ENCODE data around the gene PRKN. TPM values are rescaled to one million over a fixed set of nuclear protein-coding genes. Genes with fewer than 3 reads are reported as not detected.

The PRKN gene
- total and polyA plus RNA-seq, 9 of the 15 experiments (the other 6 are each of a cell fraction or from before 2014, with no cell fraction given): 0.03 to 0.96 (median 0.15) TPM; not detected in 2

DNA sequence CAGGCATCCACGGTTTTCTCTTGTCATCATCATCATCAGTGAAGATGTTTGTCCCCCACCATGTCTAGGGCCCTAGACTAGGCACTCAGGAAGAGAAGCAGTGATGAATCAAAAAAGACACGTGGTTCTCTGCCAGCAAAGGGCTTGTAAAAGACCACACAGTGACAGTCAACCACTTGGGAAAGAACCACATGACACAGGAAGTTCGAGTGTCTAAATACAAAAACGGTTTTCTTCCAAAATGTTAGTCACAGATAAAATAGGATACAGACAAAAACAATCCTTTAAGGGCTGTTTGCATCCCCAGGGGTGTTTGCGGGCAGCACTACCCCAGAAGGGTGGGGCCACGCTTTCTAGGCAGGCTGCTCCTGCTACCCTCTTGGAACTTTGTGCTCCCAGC is 1096.9 kb downstream of the PRKN start:
- Histone ChIP-seq H3K27me3 (ENCODE audit: control insufficient read depth in 2 of 2, insufficient read depth in 2 of 2, low read length in 2 of 2) (peaks cover 0 to 10% of the 10 kb centered on the region in 2 experiments; a peak in 2 of 5 replicates), H3K36me3 (ENCODE audit: control insufficient read depth, insufficient read depth, low read length) (no peaks in the 10 kb centered on the region), H3K4me3 (no peak overlapping the region), H3K9me1 (ENCODE audit: control insufficient read depth, insufficient read depth, low read length) (no peaks in the 10 kb centered on the region), H3K4me1 (replicated peaks in 1 of 2; ENCODE audit: control insufficient read depth in 2 of 2, insufficient read depth in 2 of 2, low read length in 2 of 2) (no peaks in the 10 kb centered on the region), H3K9ac (ENCODE audit: insufficient read depth in 1 of 2, low read depth in 2 of 2, low read length in 2 of 2) (no peak overlapping the region), H3K9me3 (replicated peaks; ENCODE audit: control insufficient read depth, insufficient read depth, low read depth, low read length) (no peaks in the 10 kb centered on the region), H3K4me2 (ENCODE audit: insufficient read depth, low read length) (no peak overlapping the region), H3K79me2 (ENCODE audit: control insufficient read depth, insufficient read depth, low read length) (no peaks in the 10 kb centered on the region), H3K27ac (ENCODE audit: extremely low read depth, low read depth, low read length) (no peak overlapping the region), H4K20me1 (replicated peaks; ENCODE audit: control insufficient read depth, insufficient read depth, low read length) (no peaks in the 10 kb centered on the region), H2AFZ (ENCODE audit: low read depth, low read length) (no peak overlapping the region)
- BruUV-seq (replicated peaks): no TSS peak
- DNase-seq (ENCODE audit: extremely low read depth in 1 of 4, low spot score in 3 of 4): no peak
- ATAC-seq: no peak
- ChIA-PET CTCF (ENCODE audit: low intra/inter-chr PET ratio) (no interaction called here), POLR2A (no interaction called here)
- in situ Hi-C loops (cut with MboI): no loop called here
- FAIRE-seq: no peak
- WGBS (ENCODE audit: insufficient coverage, low coverage, missing lambda C conversion rate): 3% methylated on average over 6 of the region's 6 CpGs
- intact Hi-C loops (cut with micrococcal nuclease): no loop called here
- no peak for TF ChIP-seq NFRKB (IDR thresholded peaks at IDR 0.05; ENCODE audit: low read depth)
- no peak for TF ChIP-seq POLR2H (tag; IDR thresholded peaks at IDR 0.05; ENCODE audit: low read depth)
- TF ChIP-seq, protein P1, sequence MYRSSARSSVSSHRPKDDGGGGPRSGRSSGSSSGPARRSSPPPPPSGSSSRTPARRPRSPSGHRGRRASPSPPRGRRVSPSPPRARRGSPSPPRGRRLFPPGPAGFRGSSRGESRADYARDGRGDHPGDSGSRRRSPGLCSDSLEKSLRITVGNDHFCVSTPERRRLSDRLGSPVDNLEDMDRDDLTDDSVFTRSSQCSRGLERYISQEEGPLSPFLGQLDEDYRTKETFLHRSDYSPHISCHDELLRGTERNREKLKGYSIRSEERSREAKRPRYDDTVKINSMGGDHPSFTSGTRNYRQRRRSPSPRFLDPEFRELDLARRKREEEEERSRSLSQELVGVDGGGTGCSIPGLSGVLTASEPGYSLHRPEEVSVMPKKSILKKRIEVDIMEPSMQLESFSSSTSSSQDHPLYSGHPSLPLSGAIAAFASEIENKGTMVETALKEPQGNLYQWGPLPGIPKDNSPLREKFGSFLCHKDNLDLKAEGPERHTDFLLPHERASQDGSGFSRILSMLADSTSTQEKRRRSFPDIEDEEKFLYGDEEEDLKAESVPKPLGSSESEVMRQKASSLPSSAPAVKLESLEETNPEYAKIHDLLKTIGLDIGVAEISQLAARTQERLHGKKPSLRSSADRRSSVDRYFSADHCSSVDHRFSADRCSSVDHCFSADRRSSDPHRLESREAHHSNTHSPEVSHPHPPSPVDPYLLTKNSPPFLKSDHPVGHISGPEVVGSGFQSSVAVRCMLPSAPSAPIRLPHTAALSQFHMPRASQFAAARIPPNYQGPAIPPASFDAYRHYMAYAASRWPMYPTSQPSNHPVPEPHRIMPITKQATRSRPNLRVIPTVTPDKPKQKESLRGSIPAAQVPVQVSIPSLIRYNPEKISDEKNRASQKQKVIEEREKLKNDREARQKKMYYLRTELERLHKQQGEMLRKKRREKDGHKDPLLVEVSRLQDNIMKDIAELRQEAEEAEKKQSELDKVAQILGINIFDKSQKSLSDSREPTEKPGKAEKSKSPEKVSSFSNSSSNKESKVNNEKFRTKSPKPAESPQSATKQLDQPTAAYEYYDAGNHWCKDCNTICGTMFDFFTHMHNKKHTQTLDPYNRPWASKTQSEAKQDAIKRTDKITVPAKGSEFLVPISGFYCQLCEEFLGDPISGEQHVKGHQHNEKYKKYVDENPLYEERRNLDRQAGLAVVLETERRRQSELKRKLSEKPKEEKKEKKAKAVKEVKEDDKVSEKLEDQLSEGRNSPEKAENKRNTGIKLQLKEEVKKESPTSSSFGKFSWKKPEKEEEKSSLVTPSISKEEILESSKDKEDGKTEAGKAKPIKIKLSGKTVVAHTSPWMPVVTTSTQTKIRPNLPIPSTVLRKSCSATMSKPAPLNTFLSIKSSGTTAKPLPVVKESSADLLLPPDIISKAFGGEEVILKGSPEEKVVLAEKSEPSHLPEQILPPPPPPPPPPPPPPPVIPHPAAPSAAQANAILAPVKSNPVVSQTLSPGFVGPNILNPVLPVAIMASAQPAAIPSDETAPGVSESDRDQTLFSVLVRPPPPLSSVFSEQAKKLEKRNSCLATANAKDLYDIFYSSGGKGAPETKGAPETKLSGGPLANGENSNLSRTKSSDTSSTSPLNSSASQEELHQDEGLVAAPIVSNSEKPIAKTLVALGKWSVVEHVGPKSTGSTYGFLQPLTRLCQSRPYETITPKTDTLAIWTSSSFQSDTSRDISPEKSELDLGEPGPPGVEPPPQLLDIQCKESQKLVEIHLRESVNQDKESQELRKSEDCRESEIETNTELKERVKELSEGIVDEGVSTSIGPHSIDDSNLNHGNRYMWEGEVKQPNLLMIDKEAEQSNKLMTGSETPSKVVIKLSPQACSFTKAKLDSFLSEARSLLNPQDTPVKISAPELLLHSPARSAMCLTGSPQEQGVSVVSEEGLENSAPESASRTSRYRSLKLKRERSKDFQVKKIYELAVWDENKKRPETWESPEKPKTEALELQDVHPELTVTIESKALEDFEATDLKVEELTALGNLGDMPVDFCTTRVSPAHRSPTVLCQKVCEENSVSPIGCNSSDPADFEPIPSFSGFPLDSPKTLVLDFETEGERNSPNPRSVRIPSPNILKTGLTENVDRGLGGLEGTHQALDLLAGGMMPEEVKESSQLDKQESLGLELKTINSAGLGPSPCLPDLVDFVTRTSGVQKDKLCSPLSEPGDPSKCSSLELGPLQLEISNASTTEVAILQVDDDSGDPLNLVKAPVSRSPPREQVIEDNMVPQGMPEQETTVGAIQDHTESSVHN (IDR thresholded peaks at IDR 0.05; ENCODE audit: borderline replicate concordance in 1 of 2, low read depth in 1 of 2): no peak
- TF ChIP-seq FOS (IDR thresholded peaks at IDR 0.05; ENCODE audit: extremely low read depth, insufficient read length): no peak
- TF ChIP-seq, protein P2, sequence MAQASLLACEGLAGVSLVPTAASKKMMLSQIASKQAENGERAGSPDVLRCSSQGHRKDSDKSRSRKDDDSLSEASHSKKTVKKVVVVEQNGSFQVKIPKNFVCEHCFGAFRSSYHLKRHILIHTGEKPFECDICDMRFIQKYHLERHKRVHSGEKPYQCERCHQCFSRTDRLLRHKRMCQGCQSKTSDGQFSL (CRISPR knock-in tag; IDR thresholded peaks at IDR 0.05): no peak
- TF ChIP-seq, protein P2 (tag; IDR thresholded peaks at IDR 0.05): no peak
- TF ChIP-seq PTTG1 (tag; IDR thresholded peaks at IDR 0.05; ENCODE audit: low read depth): no peak
